ENCODE results near the gene HDAC10. TPM values are rescaled to one million over a fixed set of nuclear protein-coding genes. Genes with fewer than 3 reads are reported as not detected.

Gene HDAC10
- total RNA-seq, 2 donors from 2014 or later, result 11.2 to 14.2 TPM

DNA sequence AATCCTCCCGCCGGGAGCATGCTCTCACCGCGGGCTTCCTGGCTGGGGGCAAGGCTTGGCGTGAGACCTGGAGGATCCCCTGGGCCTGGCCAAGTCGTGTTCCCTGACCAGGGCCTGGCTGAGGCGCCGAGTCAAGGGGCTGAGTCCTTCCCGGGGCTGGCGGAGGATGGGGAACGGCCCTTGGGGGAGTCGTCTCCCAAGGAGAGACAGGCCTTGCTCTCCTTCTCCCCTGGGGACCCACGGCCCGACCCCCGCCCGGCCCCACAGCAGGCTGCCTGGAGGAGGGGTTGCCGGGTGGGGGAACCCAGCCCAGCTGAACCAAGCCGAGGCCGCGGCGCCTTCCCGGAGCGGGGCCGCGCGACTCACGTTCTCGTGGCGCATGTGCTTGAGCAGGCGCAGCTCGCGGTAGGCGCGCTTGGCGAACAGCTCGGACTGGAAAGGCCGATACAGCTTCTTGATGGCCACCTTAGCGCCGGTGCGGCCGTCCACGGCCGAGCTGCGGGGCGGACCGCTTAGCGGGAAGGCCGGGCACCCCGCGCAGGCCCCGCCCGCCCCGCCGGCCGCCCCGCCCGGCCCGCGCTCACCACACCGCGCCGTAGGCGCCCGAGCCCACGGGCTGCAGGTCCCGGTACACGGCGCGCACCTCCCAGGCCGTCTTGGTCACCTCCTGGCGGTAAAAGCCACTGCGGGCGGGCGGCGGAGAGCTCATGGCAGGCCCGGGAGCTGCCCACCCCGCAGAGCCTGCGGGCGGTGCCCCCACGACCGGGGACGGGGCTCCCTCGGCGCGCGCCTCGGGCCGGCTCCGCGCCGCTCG is 9.9 kb upstream of the HDAC10 start:
- peak; percentile 67 for DNase-seq
- intact Hi-C loops (cut with DNase I), result no loop called here
- ATAC-seq, result peak; percentile 13 to 25

- intact Hi-C loops (cut with DNase I), result no loop called here
- ATAC-seq (no peak), DNase-seq (no peak)
Observed at GRCh38 chr22:50260434-50260800, 9.4 kb upstream of the HDAC10 start.

GRCh38 chr22:50259302-50259701 is 8.2 kb upstream of the HDAC10 start:
- no peak for DNase-seq
- ATAC-seq, result no peak
- intact Hi-C loops (cut with DNase I), result no loop called here

GRCh38 chr22:50258361-50259292 is 7.6 kb upstream of the HDAC10 start:
- DNase-seq (no peak), ATAC-seq (peak; percentile 54 to 60)
- intact Hi-C loops (cut with DNase I), result no loop called here

DNA sequence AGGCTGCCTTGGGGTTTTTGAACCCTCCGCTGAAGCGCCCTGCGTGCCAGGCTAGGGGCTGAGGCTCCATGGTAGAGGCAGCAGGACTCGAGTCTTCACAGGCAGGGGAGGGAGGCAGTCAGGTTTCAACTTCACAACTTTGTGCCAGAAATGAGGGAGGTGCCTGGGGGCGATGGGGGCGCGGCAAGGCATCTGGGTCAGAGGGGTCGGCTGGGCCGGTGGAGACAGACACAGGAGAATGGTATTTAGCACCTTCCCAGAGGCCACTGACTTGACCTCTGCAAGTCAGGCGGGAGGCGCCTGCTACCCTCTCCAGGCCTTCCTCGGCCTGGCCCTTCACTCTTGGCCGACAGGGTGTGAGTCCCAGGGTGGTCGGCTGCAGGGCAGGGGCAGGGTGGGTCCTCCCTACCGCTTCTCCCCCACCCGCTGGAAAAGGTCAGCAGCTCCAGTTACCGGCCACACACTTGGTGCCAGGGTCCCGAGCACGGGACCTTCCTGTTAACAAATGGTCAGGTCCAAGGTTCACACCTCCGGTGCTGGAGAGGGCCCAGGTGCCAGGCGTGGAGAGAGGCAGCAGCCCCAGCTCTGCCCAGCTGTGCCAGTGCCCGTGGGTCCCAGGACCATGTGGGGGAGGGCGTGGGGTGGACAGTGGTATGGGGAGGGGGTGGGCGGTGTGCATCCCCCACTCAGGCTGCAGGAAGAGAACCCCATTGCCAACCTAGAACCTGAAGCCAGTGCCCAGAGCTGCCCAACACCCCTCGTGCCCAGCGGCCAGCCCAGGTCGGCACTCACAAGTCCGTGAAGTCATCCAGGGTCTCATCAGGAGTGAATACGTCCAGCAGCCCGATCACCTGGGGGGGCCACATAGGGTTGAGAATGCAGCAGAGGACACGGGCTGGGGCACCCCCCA is 6.6 kb upstream of the HDAC10 start:
- intact Hi-C loops (cut with DNase I), result no loop called here
- DNase-seq, result no peak
- no peak for ATAC-seq

DNA sequence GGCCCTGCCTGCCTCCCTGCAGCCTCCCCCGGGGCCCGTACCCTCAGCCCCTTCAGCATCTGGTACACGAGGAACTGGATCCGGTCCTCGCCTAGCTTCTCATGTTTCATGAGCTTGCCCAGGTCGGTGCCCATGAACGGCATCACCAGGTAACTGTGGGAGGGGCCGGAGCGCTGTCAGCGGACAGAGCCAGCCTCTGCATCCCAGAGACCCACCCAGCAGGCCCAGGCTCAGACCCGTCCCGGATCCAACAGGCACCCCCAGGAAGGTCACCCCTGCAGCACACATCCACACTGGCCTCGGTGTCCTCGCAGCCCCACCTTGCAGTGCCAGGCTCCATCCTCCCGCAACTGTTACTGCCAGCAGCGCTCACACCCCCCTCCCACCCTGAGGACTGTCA is 6.0 kb upstream of the HDAC10 start:
- intact Hi-C loops (cut with DNase I), result no loop called here
- DNase-seq (no peak), ATAC-seq (no peak)

- DNase-seq, result no peak
- intact Hi-C loops (cut with DNase I), result no loop called here
- ATAC-seq, result no peak
Observed at GRCh38 chr22:50256258-50256862, 5.3 kb upstream of the HDAC10 start.

GRCh38 chr22:50255607-50256006 is 4.5 kb upstream of the HDAC10 start:
- no peak for DNase-seq
- intact Hi-C loops (cut with DNase I), result no loop called here
- no peak for ATAC-seq

GRCh38 chr22:50255099-50255498 is 4.0 kb upstream of the HDAC10 start:
- DNase-seq (no peak), ATAC-seq (no peak)
- intact Hi-C loops (cut with DNase I), result no loop called here

GRCh38 chr22:50253941-50254340 is 2.9 kb upstream of the HDAC10 start:
- ATAC-seq, result no peak
- no peak for DNase-seq
- intact Hi-C loops (cut with DNase I), result loop anchor here in 1 of 2 donors (5.0 kb wide), 1 partner anchor 88 kb away; the partner anchor contains the start of gene PPP6R2

DNA sequence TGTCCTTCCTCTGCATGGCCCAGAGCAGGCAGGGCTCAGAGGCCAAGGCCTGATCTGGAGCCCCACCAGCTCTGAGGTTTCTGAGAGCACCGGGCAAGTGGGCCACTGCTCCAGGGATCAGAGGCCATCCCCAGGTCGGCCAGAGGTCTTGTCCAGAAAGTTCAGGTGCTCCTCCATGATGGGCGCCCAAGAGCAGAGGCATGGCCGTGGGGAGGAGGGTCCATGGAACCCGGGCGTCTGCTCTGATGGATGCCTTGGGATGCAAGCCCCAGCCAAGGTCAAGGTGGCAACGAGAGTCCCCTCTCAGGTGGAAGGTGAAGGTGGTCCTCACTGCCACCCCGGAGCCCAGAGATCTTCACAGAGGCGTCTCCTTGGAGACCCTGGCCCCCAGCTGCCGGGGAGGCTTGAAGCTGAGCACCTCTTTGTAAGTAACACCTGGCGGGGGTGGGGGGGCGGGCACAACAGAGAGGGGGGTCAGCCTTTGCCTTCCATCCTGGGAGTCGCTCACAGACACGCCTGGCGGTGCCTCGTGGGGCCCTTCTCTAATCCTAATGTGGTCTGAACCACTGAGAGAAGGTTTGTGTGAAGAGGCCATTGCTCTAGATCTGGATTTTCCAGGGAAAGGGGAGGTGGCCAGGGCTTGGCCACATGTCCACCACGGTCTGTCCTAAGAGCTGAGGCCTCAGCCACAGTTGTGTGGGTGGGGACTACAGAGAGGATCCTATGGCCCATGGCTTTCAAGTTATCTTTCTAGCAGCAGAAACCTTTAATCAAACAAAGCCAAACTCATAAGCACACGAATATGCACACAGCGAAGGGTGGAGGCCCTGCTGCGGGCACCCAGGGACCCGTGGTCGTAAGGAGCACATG is 2.2 kb upstream of the HDAC10 start:
- no peak for ATAC-seq
- DNase-seq, result no peak
- intact Hi-C loops (cut with DNase I), result loop anchor here in 1 of 2 donors (5.0 kb wide), 1 partner anchor 89 kb away; the partner anchor contains the start of gene PPP6R2

DNA sequence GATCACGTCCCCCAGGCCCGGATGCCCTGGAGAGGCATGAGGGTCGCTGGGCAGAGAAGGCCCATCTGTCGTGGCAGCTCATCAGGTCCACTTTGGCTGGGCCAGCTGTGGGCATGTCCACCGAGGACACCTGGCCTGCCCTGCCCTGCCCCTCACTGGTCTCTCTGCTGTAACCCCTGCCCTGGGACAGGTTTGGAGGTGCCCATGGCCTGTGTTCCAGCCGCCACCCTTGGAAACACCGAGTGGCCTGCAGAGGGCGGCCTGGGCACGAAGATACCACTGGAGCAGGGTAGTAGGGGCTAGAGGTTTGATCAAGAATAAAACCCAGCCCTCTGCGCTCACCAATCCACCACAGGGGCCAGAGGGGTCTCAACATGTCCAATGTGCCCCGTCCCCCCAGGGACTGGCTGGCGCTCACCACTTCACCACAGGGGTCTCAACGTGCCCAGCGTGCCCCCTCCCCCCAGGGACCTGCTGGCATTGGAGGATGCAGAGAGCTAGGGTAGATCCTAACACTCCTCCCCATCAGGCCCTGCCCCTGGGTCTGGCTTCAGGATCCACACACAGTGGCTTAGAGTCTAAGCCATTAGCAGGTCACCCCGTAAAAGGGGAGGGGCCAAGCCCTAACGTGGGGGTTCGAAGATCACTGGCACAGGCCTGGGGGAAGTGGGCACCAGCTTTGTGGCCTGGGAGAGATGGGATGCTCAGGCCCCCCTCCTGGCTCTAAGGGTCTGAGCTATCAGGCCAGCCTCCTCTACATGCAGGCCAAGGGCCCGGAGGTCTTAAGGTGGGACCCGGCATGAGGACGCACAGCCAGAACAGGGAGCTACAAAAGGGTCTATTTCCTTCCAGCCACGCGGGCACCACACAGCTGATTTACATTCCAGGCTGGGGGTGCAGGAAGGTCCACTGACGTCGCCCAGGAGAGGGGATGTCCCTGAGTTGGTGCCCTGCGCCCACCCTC is 1.3 kb upstream of the HDAC10 start:
- ATAC-seq (peak; percentile 71 to 75), DNase-seq (peak; percentile 78)
- intact Hi-C loops (cut with DNase I), result loop anchor here in 1 of 2 donors (5.0 kb wide), 1 partner anchor 90 kb away; the partner anchor contains the start of gene PPP6R2

DNA sequence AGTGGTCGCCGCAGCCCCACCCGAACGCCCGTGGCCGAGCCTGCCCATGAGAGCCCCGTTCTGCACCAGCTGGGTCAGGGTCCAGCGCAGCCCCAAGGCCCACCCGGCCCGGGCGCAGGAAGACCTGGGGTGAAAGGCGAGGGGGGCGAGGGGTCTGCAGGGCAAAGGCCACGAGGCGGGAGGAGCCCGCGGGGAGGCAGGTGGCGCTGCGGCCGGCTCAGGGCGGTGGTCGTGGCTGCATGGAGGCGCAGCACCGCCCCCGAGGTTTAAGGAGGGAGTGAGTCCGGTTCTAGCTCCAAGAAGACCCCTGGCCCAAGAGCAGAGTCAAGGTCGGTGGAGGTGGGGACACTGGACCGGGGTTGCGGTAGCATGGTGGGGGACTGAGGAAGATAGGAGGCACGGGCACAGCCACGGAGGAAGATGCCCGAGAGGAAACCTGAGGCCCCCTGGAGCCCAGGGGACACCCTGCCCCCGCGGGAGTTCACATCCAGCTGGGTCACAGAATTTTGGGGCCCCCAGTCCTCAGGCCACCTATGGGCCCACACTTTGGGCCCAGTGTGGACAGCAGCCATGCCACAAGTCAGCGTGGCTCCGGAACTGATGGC is 514 bp upstream of the HDAC10 start:
- intact Hi-C loops (cut with DNase I), result loop anchor here in 1 of 2 donors (5.0 kb wide), 1 partner anchor 91 kb away; the partner anchor contains the start of gene PPP6R2
- ATAC-seq (peak in 1 of 2 donors; percentile 1), DNase-seq (no peak)

DNA sequence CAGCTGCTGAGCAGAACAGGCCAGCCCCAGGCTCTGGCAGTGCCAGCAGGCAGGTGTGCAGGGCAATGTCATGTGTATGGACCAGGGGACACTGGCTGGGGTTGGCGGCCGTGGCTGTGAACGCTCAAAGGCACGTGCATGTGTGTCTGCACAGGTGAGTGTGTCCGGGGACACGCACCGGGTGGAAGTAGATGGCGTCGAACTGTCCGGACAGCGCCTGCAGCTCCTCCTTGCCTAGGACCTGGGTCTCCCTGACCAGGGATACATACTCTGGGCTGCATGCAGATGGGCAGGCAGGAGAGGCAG is 863 bp downstream of the HDAC10 start:
- ATAC-seq (no peak), DNase-seq (no peak)
- intact Hi-C loops (cut with DNase I), result loop anchor here in 1 of 2 donors (5.0 kb wide), 1 partner anchor 92 kb away; the partner anchor contains the start of gene PPP6R2

DNA sequence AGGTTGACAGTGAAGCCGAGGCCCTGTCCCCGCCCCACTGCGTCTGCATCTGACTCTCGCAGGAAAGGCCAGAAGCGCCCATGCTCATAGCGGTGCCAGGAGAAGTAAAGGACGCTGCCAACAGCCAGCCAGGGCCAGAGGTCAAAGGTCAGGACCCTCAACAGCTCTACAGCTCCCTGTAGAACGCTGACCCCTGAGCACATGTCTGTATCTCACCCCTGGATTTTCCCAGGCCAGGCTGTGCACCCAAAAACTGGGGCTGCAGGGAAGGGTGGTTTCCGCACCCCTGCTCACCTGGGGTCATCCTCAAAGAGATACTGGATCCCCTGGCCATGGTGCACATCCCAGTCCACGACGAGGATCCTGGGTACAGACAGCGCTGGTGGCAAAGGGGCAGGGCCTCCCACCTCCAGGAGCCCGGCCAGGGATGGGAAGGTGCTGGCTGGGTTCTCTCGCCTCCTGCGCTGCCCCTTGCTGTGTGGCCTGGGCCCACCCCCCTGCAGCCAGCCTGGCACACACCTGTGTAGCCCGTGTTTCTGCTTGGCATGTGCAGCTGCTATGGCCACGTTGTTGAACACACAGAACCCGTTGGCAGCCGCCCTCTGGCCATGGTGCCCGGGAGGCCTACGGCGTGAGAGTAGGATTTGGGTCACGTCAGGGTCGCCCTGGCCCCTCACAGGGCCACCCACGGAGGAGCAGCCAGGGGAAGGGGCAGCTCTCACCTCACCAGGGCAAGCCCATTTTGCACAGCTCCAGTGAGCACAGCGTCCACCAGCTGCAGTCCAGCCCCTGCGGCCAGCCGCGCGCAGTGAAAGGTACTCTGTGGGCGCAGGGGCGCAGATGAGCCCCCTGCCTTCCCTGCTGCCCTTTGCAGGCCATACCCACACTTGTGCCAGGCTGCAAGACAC is 1.5 kb downstream of the HDAC10 start:
- intact Hi-C loops (cut with DNase I), result loop anchor here in 1 of 2 donors (5.0 to 10.0 kb wide), 2 partner anchors 93 to 255 kb away; partner anchors contain the start of genes LMF2, NCAPH2 and PPP6R2
- DNase-seq, result no peak
- ATAC-seq, result no peak

Data from left cardiac atrium (tissue), 4 donors.